GM12878 (cell line): ENCODE data around the gene WNT8A. TPM values are rescaled to one million over a fixed set of nuclear protein-coding genes. Genes with fewer than 3 reads are reported as not detected.

Experiments used
- ATAC-seq: fragments of 200-7000 bp; cut with Tn5 transposase; 3 replicates; pipeline ENCODE4 v1.9.1; 2020; ENCODE audit warnings: mild to moderate bottlenecking, moderate library complexity
- BruUV-seq: library from RNA; stranded (reverse); fragments of 400-500 nt; replicated peaks from 2 replicates; lab custom pipeline; 2021; lab: Mats Ljungman, UMichigan
- CTCF ChIA-PET: fragments of 300-600 bp; sonication (Branson Sonifier 250); formaldehyde crosslinking; extraction: SDS; loops from one replicate; lab custom pipeline; 2021; ENCODE audit warnings: inconsistent platforms; lab: Yijun Ruan, JAX
- POLR2A ChIA-PET: fragments of 350-600 bp; formaldehyde crosslinking; extraction: SDS; loops from one replicate; lab custom pipeline; 2021; ENCODE audit warnings: inconsistent platforms; lab: Charles Lee
- RAD21 ChIA-PET: fragments of 300-600 bp; sonication (Branson Sonifier 250); formaldehyde crosslinking; loops from one replicate; lab custom pipeline; 2023; ENCODE audit warnings: antibody characterized with exemption; ENCODE audit not compliant: unreplicated experiment; lab: Charles Lee
- SMC1A ChIA-PET: fragments of 300-600 bp; sonication (Branson Sonifier 250); formaldehyde crosslinking; loops from one replicate; lab custom pipeline; 2023; ENCODE audit not compliant: unreplicated experiment, uncharacterized antibody; lab: Charles Lee
- DNase-seq: peaks from one replicate; pipeline ENCODE4 v3.0.0-alpha.2; 2011; ENCODE audit warnings: low read depth, low spot score
- FAIRE-seq: peaks from 3 replicates; lab custom pipeline; 2011; peaks lifted over from hg19 to GRCh38; lab: Jason Lieb, UNC
- H2AFZ ChIP-seq: 2 replicates; pipeline ENCODE4 v1.6.0; 2011; ENCODE audit warnings: low read depth, low read length, control low read depth; ENCODE audit not compliant: control insufficient read depth
- H3K27ac ChIP-seq: 2 replicates; pipeline ENCODE4 v1.5.1; 2011; ENCODE audit warnings: control low read depth; ENCODE audit not compliant: control insufficient read depth, insufficient read depth
- H3K27me3 ChIP-seq, 2 experiments: replicated peaks in 1 of 2; 2 replicates each; pipeline versions ENCODE4 v1.6.0 to v1.6.1; 2011; ENCODE audit warnings: low read length in 1 of 2; ENCODE audit not compliant: control insufficient read depth in 2 of 2, insufficient read depth in 2 of 2
- H3K36me3 ChIP-seq, 2 experiments: 2 replicates each; pipeline ENCODE4 v1.5.1; 2011; ENCODE audit warnings: low read length in 1 of 2; ENCODE audit not compliant: control insufficient read depth in 2 of 2, insufficient read depth in 2 of 2
- H3K4me1 ChIP-seq: 2 replicates; pipeline ENCODE4 v1.6.1; 2011; ENCODE audit warnings: mild to moderate bottlenecking, low read length, moderate library complexity, mixed read lengths; ENCODE audit not compliant: control insufficient read depth, insufficient read depth
- H3K4me2 ChIP-seq: 2 replicates; pipeline ENCODE4 v1.6.0; 2011; ENCODE audit warnings: control low read depth; ENCODE audit not compliant: control insufficient read depth, insufficient read depth
- H3K4me3 ChIP-seq: fragments of 200-600 bp; sonication (generic); 2 replicates; pipeline ENCODE4 v1.5.1; 2016
- H3K79me2 ChIP-seq: 2 replicates; pipeline ENCODE4 v1.6.0; 2011; ENCODE audit warnings: low read length; ENCODE audit not compliant: control insufficient read depth, insufficient read depth
- H3K9ac ChIP-seq: 2 replicates; pipeline ENCODE4 v1.8.0; 2011; ENCODE audit warnings: low read length, control low read depth, mixed read lengths; ENCODE audit not compliant: control insufficient read depth, insufficient read depth
- H3K9me3 ChIP-seq: replicated peaks from 3 replicates; pipeline ENCODE4 v1.5.1; 2011; ENCODE audit warnings: mild to moderate bottlenecking, low read length; ENCODE audit not compliant: control insufficient read depth, insufficient read depth
- H4K20me1 ChIP-seq: 2 replicates; pipeline ENCODE4 v1.6.0; 2011; ENCODE audit not compliant: control insufficient read depth, insufficient read depth
- BHLHE40 ChIP-seq, 2 experiments: fragments of 450-650 bp in 1 of 2; IDR thresholded peaks; 2 replicates each; pipeline ENCODE4 v1.6.1; 2011 to 2017; ENCODE audit warnings: low read depth in 2 of 2, borderline replicate concordance in 1 of 2, improper control_type of control experiment in 1 of 2, low read length in 1 of 2, mild to moderate bottlenecking in 1 of 2
- CHD1 ChIP-seq: IDR thresholded peaks from 2 replicates; pipeline ENCODE4 v1.6.1; 2012; ENCODE audit warnings: low read depth, low read length, improper control_type of control experiment
- HDGF ChIP-seq: fragments of 450-650 bp; IDR thresholded peaks from 2 replicates; pipeline ENCODE4 v1.6.1; 2016; ENCODE audit warnings: antibody characterized with exemption
- JUND ChIP-seq: IDR thresholded peaks from 2 replicates; pipeline ENCODE4 v1.6.1; 2012; ENCODE audit warnings: low read depth, mild to moderate bottlenecking, low read length, improper control_type of control experiment, moderate library complexity
- NFIC ChIP-seq: IDR thresholded peaks from 2 replicates; pipeline ENCODE4 v1.6.1; 2012; ENCODE audit warnings: low read depth, mild to moderate bottlenecking, inconsistent platforms, low read length, moderate library complexity
- RUNX3 ChIP-seq: IDR thresholded peaks from 2 replicates; pipeline ENCODE4 v1.6.1; 2012; ENCODE audit warnings: low read length, inconsistent platforms
- SPI1 ChIP-seq: IDR thresholded peaks from 2 replicates; pipeline ENCODE4 v1.6.1; 2011; ENCODE audit warnings: low read depth, mild to moderate bottlenecking, low read length, moderate library complexity, borderline replicate concordance; ENCODE audit not compliant: insufficient read depth
- SUZ12 ChIP-seq: fragments of 200-600 bp; sonication (generic); IDR thresholded peaks from one replicate; pipeline ENCODE4 v1.6.1; 2018; ENCODE audit warnings: antibody characterized with exemption, mild to moderate bottlenecking; ENCODE audit not compliant: unreplicated experiment
- TARDBP ChIP-seq: IDR thresholded peaks from 2 replicates; pipeline ENCODE4 v1.6.1; 2016; ENCODE audit warnings: borderline replicate concordance
- ZZZ3 ChIP-seq: IDR thresholded peaks from 2 replicates; pipeline ENCODE4 v1.6.1; 2011; ENCODE audit warnings: low read depth; ENCODE audit not compliant: control insufficient read depth, insufficient read length
- WGBS: methylation state at CpG from one replicate; pipeline ENCODE4 v1.1.6; 2016; ENCODE audit warnings: low lambda C conversion rate; ENCODE audit not compliant: insufficient replicate concordance, insufficient coverage; ENCODE audit errors: missing lambda C conversion rate; 5-methylcytosine and 5-hydroxymethylcytosine counted together
- in situ Hi-C: fragments of 300-500 bp; cut with MboI; formaldehyde crosslinking; loops from 9 replicates; pipeline ENCODE4 v1.14.3; 2018; ENCODE audit warnings: mixed read lengths
- intact Hi-C: fragments of 100-400 bp; cut with micrococcal nuclease; formaldehyde crosslinking; loops from one replicate; pipeline ENCODE4 v1.14.2; 2022; ENCODE audit not compliant: unreplicated experiment
- polyA plus RNA-seq, 11 experiments: library from polyadenylated mRNA; depleted of rRNA in 4 of 11; unstranded in 6 of 11; stranded (reverse) in 5 of 11; fragments of >200 nt; fragmentation: Nextera tagmentation in 4 of 11; fragmentation: Illumina TruSeq in 1 of 11; extraction: Ambion mirVana in 4 of 11; extraction: Trizol in 1 of 11; gene quantifications; 1 replicate in 1 of 11; 2 replicates in 10 of 11; pipeline versions ENCODE4 v1.2.1 to v1.2.3, GENCODE V29; 2011 to 2016; ENCODE audit warnings: inconsistent platforms in 2 of 11, missing spikeins in 2 of 11, low read depth in 1 of 11
- total RNA-seq, 4 experiments: library from RNA; depleted of rRNA in 3 of 4; stranded (reverse); fragments of >200 nt in 3 of 4; fragmentation: Illumina TruSeq in 1 of 4; extraction: Trizol in 1 of 4; gene quantifications; 2 replicates each; pipeline versions ENCODE4 v1.2.1 to v1.2.3, GENCODE V29; 2013 to 2021
- TF ChIP-seq, protein P1 (sequence below): fragments of 450-650 bp; IDR thresholded peaks from 2 replicates; pipeline ENCODE4 v1.6.1; 2017; ENCODE audit warnings: antibody characterized with exemption, mild to moderate bottlenecking, moderate library complexity

Gene WNT8A
- total and polyA plus RNA-seq, 10 of the 15 experiments (the other 5 are each of a cell fraction or from before 2014, with no cell fraction given): not detected

DNA sequence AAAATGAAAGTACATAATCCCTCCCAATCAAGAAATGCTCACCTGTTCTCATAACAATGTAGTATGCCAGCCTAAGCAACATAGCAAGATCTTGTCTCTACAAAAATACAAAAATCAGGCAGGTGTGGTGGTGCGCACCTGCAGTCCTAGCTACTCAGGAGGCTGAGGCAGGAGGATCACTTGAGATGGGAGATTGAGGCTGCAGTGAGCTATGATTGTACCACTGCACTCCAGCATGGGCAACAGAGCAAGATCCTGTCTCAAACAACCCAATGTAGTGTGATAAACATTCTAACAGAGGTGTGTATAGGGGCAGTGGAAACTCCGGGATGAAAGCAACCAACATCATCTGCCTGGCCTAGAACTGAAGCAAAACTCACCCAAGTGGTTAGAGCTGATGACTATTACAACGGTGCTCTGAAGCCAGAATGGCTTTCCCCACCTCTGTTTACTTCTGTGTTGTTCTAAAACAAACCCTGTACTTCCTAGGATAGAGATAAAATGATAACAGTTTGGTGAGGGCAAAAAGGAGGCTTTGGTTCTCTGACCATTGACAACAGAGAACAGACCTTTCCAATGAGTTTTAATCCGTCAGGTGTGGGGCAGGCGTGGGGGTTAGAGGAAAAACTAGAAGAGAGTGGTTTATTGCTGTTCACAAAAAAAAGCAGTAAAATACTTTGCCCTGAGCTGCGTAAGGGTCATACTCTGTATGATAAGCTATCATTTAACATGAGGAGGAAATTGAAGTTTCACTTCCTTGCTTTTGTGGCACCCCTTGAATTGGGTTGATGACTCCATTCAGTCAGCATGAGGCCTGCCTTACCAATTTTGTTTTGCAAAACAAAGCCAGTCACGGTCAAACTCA, 18.9 kb downstream of the WNT8A start:
- FAIRE-seq (no peak), DNase-seq (no peak), ATAC-seq (peak; percentile 83)
- BruUV-seq: no TSS peak
- POLR2A ChIA-PET: interaction anchor here (0.6 kb wide), 1 partner anchor 1191 kb away, joined by 4 read pairs; the partner anchor contains the start of gene MATR3
- no peak overlapping the region for H3K4me2 ChIP-seq
- CTCF ChIA-PET: interaction anchor here (0.6 to 2.4 kb wide), 5 partner anchors 25 to 444 kb away, joined by 3 to 11 read pairs (median 5); no protein-coding TSS in a partner anchor
- H3K27me3 ChIP-seq: no peaks in the 10 kb centered on the region
- no peaks in the 10 kb centered on the region for H3K4me1 ChIP-seq
- H3K27ac ChIP-seq: no peak overlapping the region
- SMC1A ChIA-PET: interaction anchor here (0.7 to 1.4 kb wide), 7 partner anchors 8 to 40 kb away, joined by 3 to 4 read pairs (median 3); no protein-coding TSS in a partner anchor
- H3K79me2 ChIP-seq: no peaks in the 10 kb centered on the region
- no peak overlapping the region for H3K9ac ChIP-seq
- intact Hi-C loops: no loop called here
- H3K36me3 ChIP-seq: no peaks in the 10 kb centered on the region
- no peaks in the 10 kb centered on the region for H4K20me1 ChIP-seq
- RAD21 ChIA-PET: interaction anchor here (1.4 kb wide), 1 partner anchor 25 kb away, joined by 3 read pairs; no protein-coding TSS in a partner anchor
- 28% methylated on average over 7 of the region's 7 CpGs for WGBS
- no peak overlapping the region for H3K4me3 ChIP-seq
- no peak overlapping the region for H2AFZ ChIP-seq
- in situ Hi-C loops: no loop called here
- no peak for TF ChIP-seq JUND
- no peak for TF ChIP-seq ZZZ3
- peak; percentile 37; the same call in 1 of the 2 replicates for TF ChIP-seq RUNX3
- TF ChIP-seq TARDBP: no peak
- no peak for TF ChIP-seq NFIC
- TF ChIP-seq SPI1: peak; percentile 81
- TF ChIP-seq CHD1: no peak
- TF ChIP-seq HDGF: no peak
- TF ChIP-seq, protein P1, sequence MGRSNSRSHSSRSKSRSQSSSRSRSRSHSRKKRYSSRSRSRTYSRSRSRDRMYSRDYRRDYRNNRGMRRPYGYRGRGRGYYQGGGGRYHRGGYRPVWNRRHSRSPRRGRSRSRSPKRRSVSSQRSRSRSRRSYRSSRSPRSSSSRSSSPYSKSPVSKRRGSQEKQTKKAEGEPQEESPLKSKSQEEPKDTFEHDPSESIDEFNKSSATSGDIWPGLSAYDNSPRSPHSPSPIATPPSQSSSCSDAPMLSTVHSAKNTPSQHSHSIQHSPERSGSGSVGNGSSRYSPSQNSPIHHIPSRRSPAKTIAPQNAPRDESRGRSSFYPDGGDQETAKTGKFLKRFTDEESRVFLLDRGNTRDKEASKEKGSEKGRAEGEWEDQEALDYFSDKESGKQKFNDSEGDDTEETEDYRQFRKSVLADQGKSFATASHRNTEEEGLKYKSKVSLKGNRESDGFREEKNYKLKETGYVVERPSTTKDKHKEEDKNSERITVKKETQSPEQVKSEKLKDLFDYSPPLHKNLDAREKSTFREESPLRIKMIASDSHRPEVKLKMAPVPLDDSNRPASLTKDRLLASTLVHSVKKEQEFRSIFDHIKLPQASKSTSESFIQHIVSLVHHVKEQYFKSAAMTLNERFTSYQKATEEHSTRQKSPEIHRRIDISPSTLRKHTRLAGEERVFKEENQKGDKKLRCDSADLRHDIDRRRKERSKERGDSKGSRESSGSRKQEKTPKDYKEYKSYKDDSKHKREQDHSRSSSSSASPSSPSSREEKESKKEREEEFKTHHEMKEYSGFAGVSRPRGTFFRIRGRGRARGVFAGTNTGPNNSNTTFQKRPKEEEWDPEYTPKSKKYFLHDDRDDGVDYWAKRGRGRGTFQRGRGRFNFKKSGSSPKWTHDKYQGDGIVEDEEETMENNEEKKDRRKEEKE: no peak
- peak in 1 of 2 experiments; percentile 27; a peak in 1 of 4 replicates for TF ChIP-seq BHLHE40 (IDR thresholded peaks at IDR 0.05; ENCODE audit: borderline replicate concordance in 1 of 2, low read depth in 2 of 2, low read length in 1 of 2)
- TF ChIP-seq SUZ12: no peak
- H3K9me3 ChIP-seq: no peaks in the 10 kb centered on the region
